HepG2 (cell line): ENCODE data around the gene CD6. TPM values are rescaled to one million over a fixed set of nuclear protein-coding genes. Genes with fewer than 3 reads are reported as not detected.

ENCODE experiments used
- ATAC-seq: fragments of 200-7000 bp; cut with Tn5 transposase; 3 replicates; pipeline ENCODE4 v1.9.1; 2020; ENCODE audit warnings: mild to moderate bottlenecking, moderate library complexity
- BruUV-seq: library from RNA; stranded (reverse); fragments of 400-500 nt; replicated peaks from 2 replicates; lab custom pipeline; 2021; lab: Mats Ljungman, UMichigan
- CTCF ChIA-PET: fragments of 300-600 bp; formaldehyde crosslinking; extraction: SDS; loops from one replicate; lab custom pipeline; 2021; ENCODE audit warnings: low total read pairs, inconsistent platforms, low intra/inter-chr PET ratio; lab: Yijun Ruan, JAX
- POLR2A ChIA-PET: fragments of 350-600 bp; sonication (Branson Sonifier 250); formaldehyde crosslinking; loops from one replicate; lab custom pipeline; 2020; ENCODE audit warnings: antibody characterized with exemption, inconsistent platforms; lab: Yijun Ruan, JAX
- DNase-seq: peaks from one replicate; pipeline ENCODE4 v3.0.0-alpha.2; 2015; ENCODE audit warnings: low spot score
- FAIRE-seq: peaks from 3 replicates; lab custom pipeline; 2011; peaks lifted over from hg19 to GRCh38; lab: Jason Lieb, UNC
- H2AFZ ChIP-seq: one replicate; pipeline ENCODE4 v1.6.1; 2011; ENCODE audit warnings: low read length, inconsistent platforms
- H3K27ac ChIP-seq: fragments of 300-600 bp; 3 replicates; pipeline ENCODE4 v1.8.0; 2011; ENCODE audit warnings: mixed run types, mild to moderate bottlenecking, mixed read lengths, low read length, inconsistent platforms; ENCODE audit not compliant: insufficient read depth; ENCODE audit errors: extremely low read length
- H3K27me3 ChIP-seq, 2 experiments: fragments of 200-600 bp in 1 of 2; 2 replicates in 1 of 2; 3 replicates in 1 of 2; pipeline versions ENCODE4 v1.6.0 to v1.8.0; 2011; ENCODE audit warnings: low read length in 2 of 2, mild to moderate bottlenecking in 2 of 2, moderate library complexity in 2 of 2, inconsistent platforms in 1 of 2; ENCODE audit not compliant: insufficient read depth in 2 of 2, control insufficient read depth in 1 of 2
- H3K36me3 ChIP-seq, 2 experiments: fragments of 200-600 bp in 1 of 2; replicated peaks in 1 of 2; 2 replicates in 1 of 2; 3 replicates in 1 of 2; pipeline versions ENCODE4 v1.5.1 to v1.8.0; 2011; ENCODE audit warnings: low read length in 2 of 2, inconsistent platforms in 1 of 2; ENCODE audit not compliant: insufficient read depth in 2 of 2, control insufficient read depth in 1 of 2
- H3K4me1 ChIP-seq: 2 replicates; pipeline ENCODE4 v1.5.1; 2012; ENCODE audit warnings: low read length, inconsistent platforms; ENCODE audit not compliant: insufficient read depth
- H3K4me2 ChIP-seq: 2 replicates; pipeline ENCODE4 v1.6.0; 2011; ENCODE audit warnings: low read depth, low read length, inconsistent platforms
- H3K4me3 ChIP-seq, 3 experiments: fragments of 200-600 bp in 1 of 3; sonication (generic), shearing (Covaris generic) in 1 of 3; replicated peaks in 1 of 3; 2 replicates each; pipeline ENCODE4 v1.5.1; 2011 to 2016; ENCODE audit warnings: low read length in 3 of 3, inconsistent platforms in 2 of 3, low read depth in 2 of 3, mild to moderate bottlenecking in 2 of 3, control low read depth in 1 of 3, mixed read lengths in 1 of 3; ENCODE audit not compliant: insufficient read depth in 1 of 3
- H3K79me2 ChIP-seq: one replicate; pipeline ENCODE4 v1.6.1; 2011; ENCODE audit warnings: low read length, inconsistent platforms; ENCODE audit not compliant: insufficient read depth
- H3K9ac ChIP-seq: 2 replicates; pipeline ENCODE4 v1.6.0; 2011; ENCODE audit warnings: mild to moderate bottlenecking, low read depth, low read length, inconsistent platforms; ENCODE audit not compliant: insufficient read depth
- H3K9me3 ChIP-seq: 2 replicates; pipeline ENCODE4 v1.5.1; 2012; ENCODE audit warnings: mild to moderate bottlenecking, low read length
- H4K20me1 ChIP-seq: 2 replicates; pipeline ENCODE4 v1.6.0; 2011; ENCODE audit warnings: inconsistent platforms, mild to moderate bottlenecking, low read length, moderate library complexity; ENCODE audit not compliant: insufficient read depth
- EZH2 ChIP-seq: conservative IDR thresholded peaks from 2 replicates; pipeline ENCODE4 v1.6.1; 2012; ENCODE audit warnings: mild to moderate bottlenecking, low read depth, low read length, moderate library complexity
- FOXA3 ChIP-seq: IDR thresholded peaks from 2 replicates; pipeline ENCODE4 v1.6.1; 2016; ENCODE audit warnings: missing genetic modification reagents, missing compliant biosample characterization
- HIVEP1 ChIP-seq: sonication (generic); formaldehyde crosslinking; IDR thresholded peaks from 2 replicates; pipeline ENCODE4 v1.4.0; 2020; ENCODE audit warnings: mild to moderate bottlenecking, missing genetic modification reagents
- KDM1A ChIP-seq: IDR thresholded peaks from 2 replicates; pipeline ENCODE4 v1.6.1; 2016; ENCODE audit warnings: missing compliant biosample characterization
- KDM4B ChIP-seq: sonication (generic); formaldehyde crosslinking; IDR thresholded peaks from 2 replicates; pipeline ENCODE4 v1.4.0; 2020; ENCODE audit warnings: missing genetic modification reagents
- ZFP36L1 ChIP-seq: sonication (generic); formaldehyde crosslinking; IDR thresholded peaks from 2 replicates; pipeline ENCODE4 v1.8.0; 2022; ENCODE audit warnings: mild to moderate bottlenecking, missing genetic modification reagents, moderate library complexity
- ZNF350 ChIP-seq: sonication (generic); formaldehyde crosslinking; IDR thresholded peaks from 2 replicates; pipeline ENCODE4 v1.4.0; 2020; ENCODE audit warnings: mild to moderate bottlenecking, low read depth, missing genetic modification reagents, borderline replicate concordance
- ZNF589 ChIP-seq: sonication (generic); formaldehyde crosslinking; conservative IDR thresholded peaks from 2 replicates; pipeline ENCODE4 v1.8.0; 2022; ENCODE audit warnings: mild to moderate bottlenecking, moderate library complexity, missing genetic modification reagents
- WGBS: methylation state at CpG from one replicate; pipeline ENCODE4 v1.1.6; 2017; ENCODE audit warnings: low lambda C conversion rate; 5-methylcytosine and 5-hydroxymethylcytosine counted together
- in situ Hi-C: cut with HindIII; loops from 2 replicates; pipeline ENCODE4 v1.10.0; 2017; ENCODE audit warnings: low pct_unique_long_range_greater_than_20kb; ENCODE audit not compliant: extremely low pct_ligation_motif_present
- intact Hi-C: fragments of 100-400 bp; cut with micrococcal nuclease; formaldehyde crosslinking; loops from one replicate; pipeline ENCODE4 v1.10.0; 2022; ENCODE audit not compliant: unreplicated experiment
- polyA plus RNA-seq, 8 experiments: library from polyadenylated mRNA; depleted of rRNA in 3 of 8; stranded (reverse) in 7 of 8; unstranded in 1 of 8; fragments of >200 nt; fragmentation: Illumina TruSeq in 4 of 8; extraction: Trizol in 4 of 8; gene quantifications; 2 replicates each; pipeline versions ENCODE4 v1.2.1 to v1.2.3, GENCODE V29; 2011 to 2016; ENCODE audit warnings: low read depth in 4 of 8, missing spikeins in 1 of 8, mixed read lengths in 1 of 8; ENCODE audit not compliant: insufficient read depth in 1 of 8
- total RNA-seq, 5 experiments: library from RNA; depleted of rRNA; stranded (reverse); fragments of >200 nt; fragmentation: Illumina TruSeq; extraction: Trizol; gene quantifications; 2 replicates each; pipeline ENCODE4 v1.2.3, GENCODE V29; 2016; ENCODE audit warnings: low read depth in 1 of 5
- TF ChIP-seq, protein P1 (sequence below): sonication (generic); formaldehyde crosslinking; IDR thresholded peaks from 2 replicates; pipeline ENCODE4 v1.5.0; 2020; ENCODE audit warnings: missing genetic modification reagents, mild to moderate bottlenecking, borderline replicate concordance

Gene CD6
- total and polyA plus RNA-seq, 2 of the 13 experiments (the other 11 are each of a cell fraction or from before 2014, with no cell fraction given): not detected

DNA sequence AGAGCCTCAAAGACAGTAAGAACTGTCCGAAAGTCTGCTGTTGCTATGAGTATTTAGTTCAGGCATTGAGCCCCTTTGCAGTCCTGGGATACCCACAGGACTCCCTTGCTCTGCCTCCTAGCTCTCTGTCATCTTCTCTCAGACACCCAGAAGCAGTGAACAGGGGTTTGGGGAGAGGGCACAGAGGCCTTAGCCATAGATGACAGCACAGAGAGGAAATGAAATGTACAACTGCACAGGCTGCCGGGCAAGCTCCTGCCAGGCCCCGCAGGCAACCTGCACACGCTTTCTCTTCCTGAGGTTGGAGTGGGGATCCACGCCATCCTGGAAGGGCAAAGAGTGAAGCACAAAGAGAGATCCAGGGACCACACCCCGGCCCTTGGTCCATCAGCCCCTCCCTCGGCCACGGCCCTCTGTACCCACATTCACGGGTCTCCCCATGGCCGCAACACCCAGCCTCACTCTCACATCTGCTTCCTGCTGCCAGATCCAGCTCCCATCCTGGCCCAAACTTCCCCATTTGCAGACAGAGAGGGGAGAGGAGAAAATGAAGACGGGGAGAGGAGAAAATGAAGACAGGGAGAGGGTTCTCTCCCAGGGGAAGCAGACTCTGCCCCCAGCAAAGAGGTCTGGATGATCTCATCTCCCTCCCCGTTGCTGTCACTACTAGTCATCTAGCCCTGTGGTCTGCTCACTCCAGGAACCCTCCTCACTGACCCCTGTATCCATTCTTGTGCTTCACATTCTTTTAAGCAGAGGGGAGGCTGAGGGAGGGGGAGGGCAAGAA is 40.7 kb downstream of the CD6 start:
- ATAC-seq: no peak
- ChIA-PET POLR2A (no interaction called here), CTCF (no interaction called here)
- Histone ChIP-seq H2AFZ (no peak overlapping the region), H3K4me1 (no peaks in the 10 kb centered on the region), H3K9ac (no peak overlapping the region), H3K4me3 (no peak overlapping the region), H3K9me3 (no peaks in the 10 kb centered on the region), H3K79me2 (no peaks in the 10 kb centered on the region), H3K27me3 (peaks cover 7 to 89% of the 10 kb centered on the region in 2 experiments), H3K27ac (no peak overlapping the region), H4K20me1 (no peaks in the 10 kb centered on the region), H3K4me2 (no peak overlapping the region), H3K36me3 (no peaks in the 10 kb centered on the region)
- no peak for FAIRE-seq
- DNase-seq: no peak
- WGBS: 16% methylated on average over 12 of the region's 12 CpGs
- intact Hi-C loops: no loop called here
- BruUV-seq: no TSS peak
- TF ChIP-seq, protein P1, sequence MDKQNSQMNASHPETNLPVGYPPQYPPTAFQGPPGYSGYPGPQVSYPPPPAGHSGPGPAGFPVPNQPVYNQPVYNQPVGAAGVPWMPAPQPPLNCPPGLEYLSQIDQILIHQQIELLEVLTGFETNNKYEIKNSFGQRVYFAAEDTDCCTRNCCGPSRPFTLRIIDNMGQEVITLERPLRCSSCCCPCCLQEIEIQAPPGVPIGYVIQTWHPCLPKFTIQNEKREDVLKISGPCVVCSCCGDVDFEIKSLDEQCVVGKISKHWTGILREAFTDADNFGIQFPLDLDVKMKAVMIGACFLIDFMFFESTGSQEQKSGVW (CRISPR knock-in tag): no peak
- TF ChIP-seq ZFP36L1 (CRISPR knock-in tag): no peak
- TF ChIP-seq FOXA3 (CRISPR knock-in tag): no peak
- TF ChIP-seq ZNF589 (CRISPR knock-in tag): no peak
- no peak for TF ChIP-seq ZNF350
- TF ChIP-seq KDM1A: no peak
- TF ChIP-seq KDM4B: no peak
- TF ChIP-seq EZH2: no peak
- no peak for TF ChIP-seq HIVEP1
- in situ Hi-C loops: no loop called here
